ENCODE measurements around the gene PER1.
A peak's percentile ranks its signal among the peaks of the same experiment; 100 is the strongest.
"Not testable (repeated sequence)": the region's sequence is repeated elsewhere in the genome, so short reads cannot be mapped to it uniquely, and the experiment has no call there.

Gene PER1

DNA sequence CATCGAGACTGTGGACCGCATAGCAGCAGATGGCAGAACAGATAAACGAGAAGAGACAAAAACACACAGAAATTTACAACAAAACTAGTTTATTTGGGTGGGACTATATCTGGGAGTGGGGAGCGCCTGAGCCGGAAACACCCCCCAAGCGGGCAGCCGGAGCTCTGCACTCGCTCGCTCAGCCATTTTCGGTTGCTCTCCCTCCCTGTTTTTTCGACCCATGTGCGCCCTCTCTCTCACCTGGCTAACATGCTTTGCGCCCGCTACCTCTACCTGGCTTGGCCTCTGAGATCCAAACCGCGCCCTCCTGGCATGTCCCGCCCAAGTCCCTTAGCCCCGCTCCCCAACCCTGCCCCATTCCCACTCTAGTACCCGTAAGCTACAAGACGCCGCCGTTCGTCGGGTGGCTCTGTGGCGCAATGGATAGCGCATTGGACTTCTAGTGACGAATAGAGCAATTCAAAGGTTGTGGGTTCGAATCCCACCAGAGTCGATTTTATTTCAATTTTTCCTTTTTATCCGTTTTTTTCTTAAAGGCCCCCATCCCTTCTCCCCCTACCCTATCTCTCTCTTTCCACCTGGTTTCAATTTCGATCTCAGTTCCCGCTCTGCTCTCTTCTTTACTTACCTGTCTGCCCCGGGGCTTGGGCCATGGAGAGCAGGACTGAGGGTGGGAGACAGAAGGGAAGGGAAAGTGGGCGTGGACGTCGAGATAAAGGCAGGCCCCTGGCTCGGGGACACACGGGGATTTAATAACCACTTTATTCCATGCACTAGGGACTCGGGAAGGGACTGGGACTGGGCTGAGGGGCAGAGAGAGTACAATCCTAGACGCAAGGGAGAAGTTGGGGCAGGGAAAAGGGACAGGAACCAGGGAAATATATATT is 31.4 kb downstream of the PER1 start:
- peak; percentile 77 for DNase-seq

DNA sequence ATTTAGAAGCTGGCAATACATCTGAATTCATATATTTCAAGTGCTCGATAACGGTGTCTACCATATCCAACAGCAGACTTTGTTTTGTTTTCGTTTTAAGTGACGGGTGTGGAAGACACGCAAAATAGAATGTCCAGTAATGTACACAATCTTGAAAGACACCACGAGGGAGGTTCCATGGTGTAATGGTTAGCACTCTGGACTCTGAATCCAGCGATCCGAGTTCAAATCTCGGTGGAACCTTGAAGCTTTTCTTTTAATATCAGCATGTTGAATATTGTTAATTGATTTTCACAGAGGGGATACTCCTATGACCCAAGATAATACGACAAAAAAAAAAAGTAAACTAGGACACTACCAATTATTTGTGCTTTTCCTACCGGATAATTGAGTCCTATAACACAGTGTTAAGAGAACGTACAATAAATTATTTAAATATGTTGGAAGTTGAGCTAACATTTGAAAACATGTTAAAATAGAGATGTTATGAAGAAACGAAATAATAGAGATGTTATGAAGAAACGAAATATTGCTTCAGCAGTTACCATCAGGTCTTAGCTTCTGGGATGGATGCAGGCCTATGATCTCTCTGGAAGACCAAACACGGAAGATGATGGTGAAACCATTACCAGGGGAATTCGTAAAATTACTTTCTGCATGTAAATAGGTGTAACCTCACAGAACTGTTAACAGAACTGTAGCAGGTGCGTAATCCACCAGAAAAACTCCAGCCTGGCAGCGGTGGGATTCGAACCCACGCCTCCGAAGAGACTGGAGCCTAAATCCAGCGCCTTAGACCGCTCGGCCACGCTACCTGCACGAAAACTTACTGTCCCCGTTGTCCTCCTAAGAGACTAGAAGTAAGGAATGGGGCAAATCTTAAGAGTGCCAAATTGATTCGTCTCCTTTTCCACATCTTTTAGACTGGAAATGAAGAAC is 32.4 kb downstream of the PER1 start:
- DNase-seq, result peak; percentile 87

DNA sequence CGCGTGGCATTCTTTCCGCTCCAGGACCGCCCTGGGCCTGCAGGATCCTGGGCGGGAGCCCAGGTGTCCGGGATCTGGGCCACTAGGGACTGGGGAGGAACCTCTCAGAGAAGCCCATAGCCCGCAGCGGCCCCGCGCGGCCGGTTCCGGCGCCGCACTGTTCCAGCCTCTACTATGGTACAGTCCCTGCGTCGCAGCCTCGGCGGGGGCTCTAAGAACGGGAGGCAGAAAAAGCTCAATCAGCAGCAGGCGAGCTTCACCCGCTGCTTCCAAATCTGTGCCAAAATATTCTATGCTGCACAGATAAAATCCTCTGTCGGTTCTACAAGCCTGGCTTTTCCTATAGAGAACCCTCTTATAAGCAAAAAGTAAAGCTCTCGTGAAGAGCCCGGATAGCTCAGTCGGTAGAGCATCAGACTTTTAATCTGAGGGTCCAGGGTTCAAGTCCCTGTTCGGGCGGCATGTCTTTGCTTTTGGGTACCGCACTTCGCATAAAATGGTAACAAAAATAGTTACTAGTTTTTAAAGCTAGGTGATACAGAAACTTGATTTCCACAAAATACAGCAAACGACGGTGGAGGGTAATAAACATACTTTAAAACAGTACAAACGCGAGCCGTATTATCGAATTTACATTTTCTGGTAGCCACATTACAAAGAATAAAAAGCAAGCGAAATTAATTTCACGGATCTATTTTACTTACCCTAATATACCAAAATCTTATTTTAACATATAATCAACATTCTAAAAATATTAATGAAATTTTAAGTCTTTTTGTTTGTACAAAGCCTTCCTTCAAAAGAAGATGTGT is 33.2 kb downstream of the PER1 start:
- peak; percentile 83 for DNase-seq

DNA sequence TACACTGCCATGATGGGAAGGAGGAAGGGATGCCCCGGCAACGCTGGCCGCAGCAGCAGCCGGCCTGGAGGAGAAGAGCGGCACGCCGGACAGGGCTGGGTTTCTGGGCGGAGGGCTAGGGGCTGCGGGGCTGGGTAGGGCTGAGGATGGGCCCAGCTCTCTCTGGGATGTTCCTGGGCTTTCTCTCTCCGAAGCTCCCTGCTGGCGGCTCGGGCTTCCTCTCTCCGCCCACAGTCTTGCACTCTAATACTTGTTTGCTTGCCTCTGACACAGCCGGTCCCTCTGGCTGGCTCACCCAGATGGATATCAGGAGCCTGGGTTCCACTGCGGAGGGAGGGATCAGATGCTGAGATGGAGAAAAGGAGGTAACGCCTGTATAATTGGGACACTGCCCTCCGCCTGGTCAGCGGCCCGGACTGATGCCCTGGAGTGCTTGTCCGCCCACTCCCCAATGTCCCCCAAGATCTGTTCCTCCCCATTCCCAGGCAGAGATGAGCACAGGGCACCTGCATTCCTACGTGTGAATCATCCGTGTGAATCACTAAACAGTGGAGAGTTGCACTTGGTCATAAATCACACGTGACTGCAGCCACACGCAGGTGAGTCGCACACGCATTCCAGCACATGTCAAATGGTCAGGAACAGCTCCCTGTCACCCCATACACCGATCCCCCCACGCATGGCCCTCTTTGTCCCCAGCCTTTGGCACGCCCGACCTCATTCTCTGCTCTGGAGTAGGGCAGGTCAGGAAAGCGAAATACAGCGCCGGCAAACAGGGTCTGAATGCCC is 34.0 kb downstream of the PER1 start, which contains the start of gene ALOXE3:
ALOXE3 (minus strand) TSS at position 535 of the 789 bp plus-strand sequence; CDS start at position 11, 524 bp downstream.
- peak; percentile 42 for DNase-seq

DNA sequence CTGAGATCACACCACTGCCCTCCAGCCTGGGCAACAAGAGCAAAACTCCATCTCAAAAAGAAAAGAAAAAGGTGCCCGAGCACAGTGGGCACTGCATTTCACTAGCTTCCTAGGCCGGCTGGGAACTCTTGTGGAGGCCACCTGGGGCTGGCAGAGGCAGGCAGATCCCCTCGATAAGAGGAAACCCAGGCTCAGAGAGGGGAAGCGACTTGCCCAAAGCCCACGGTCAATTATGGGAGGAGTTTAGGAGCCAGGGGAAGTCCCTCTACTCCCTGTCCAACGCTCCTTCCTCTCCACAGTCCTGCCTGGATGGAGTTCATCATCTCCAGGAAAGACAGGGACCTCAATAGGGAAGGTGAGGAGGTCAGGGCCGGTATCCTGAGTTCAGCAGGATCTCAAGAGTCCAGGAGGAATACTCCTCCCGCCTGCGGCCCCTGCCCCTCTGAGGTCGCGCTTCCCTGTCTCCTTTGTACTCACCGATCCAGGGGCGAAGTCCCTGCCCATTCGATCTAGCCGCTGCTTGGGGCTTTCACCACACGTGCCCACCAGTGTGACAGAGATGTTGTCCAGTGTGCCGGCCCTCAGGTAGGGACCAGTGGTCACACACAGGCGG is 34.7 kb downstream of the PER1 start:
- DNase-seq, result no peak

DNA sequence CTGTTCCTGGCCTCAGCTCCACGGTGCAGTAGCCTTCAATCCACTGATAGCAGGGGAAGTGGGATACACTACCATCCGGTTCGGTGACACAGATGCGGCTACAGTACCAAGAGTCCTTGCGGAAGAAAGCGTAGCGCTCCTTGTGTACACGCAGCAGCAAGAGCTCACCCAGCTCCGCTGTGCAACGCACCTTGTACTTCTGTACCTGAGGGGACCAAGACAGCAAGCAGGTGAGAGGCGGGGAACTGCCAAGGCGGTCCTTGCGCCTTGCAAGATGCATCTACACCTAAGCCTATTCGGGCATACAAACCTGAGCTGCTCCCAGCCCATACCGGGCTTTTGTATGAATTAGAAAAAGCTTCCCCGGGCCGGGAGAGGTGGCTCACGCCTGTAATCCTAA is 35.4 kb downstream of the PER1 start:
- DNase-seq, result no peak

DNA sequence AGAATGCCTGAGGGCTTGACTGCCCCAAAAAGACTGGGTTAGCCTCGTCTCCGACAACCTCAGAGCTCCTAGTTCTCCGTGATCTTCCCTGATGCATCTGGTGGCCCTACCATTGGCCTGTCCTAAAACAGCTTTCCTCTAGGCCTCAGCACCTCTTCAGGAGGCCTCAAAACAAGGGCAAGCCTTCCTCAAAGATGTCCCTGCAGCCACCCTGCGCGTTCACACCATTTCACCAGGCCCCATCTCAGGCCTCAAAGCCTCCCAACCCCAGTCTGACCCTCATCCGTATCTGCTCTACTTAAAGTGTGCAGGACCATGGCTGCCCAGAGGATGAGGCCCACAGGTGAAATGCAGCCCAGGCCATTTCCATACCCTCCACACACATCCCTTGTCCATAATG is 41.3 kb downstream of the PER1 start:
- DNase-seq, result no peak

DNA sequence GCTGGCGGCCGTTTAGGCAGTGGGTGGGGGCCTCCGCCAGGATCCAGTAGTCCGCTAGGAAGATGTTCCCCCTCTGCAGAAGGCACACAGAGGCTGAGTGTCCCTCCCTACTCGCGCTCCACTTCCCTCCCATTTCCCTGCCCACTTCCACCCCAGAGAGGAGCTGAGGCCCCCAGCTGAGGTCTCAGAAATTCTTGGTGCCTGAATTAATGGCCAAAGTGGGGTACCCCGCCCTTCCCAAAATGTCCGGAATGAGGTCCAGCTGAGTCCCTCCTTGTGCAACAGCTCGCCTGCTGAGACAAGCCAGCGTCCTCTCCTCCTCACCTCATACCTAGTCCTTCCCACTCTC is 41.8 kb downstream of the PER1 start:
- no peak for DNase-seq

DNA sequence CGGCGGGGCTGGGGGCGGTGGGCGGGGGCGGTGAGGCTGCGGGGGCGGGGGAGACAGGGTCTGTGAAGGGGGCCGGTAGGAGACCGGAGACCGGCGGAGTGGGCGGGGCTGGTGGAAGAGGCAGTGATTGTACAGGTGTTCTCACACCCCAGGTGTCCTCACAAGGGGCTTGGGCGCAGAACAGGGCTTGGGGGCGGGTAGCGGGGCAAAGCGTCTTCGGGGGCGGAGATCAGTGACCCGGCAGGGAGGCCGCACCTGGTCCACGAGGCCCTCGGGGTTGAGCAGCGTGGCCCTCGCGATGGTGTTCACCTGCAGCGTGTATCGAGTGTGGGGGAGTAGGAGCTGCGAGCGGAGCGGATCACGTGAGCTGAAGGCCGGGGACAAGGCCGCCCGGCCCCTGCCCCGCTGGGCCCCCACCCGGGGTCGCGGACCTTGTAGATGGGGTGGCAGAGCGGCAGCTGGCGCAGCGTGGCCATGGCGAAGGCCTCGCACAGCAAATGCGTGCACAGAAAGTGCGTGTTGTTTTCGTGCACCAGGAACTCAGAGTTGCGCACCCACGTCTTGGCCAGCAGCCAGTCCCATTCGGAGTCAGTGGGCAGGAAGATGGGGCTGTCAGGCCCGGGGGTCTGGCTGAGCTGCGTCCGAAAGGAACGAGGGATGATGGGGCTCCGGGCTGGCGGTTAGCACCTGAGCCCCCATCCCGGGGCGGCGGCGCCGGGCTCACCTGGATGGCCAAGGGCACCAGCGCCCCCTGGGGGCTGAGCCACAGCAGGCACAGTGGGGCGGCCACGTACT is 42.3 kb downstream of the PER1 start:
- peak; percentile 70 for DNase-seq

DNA sequence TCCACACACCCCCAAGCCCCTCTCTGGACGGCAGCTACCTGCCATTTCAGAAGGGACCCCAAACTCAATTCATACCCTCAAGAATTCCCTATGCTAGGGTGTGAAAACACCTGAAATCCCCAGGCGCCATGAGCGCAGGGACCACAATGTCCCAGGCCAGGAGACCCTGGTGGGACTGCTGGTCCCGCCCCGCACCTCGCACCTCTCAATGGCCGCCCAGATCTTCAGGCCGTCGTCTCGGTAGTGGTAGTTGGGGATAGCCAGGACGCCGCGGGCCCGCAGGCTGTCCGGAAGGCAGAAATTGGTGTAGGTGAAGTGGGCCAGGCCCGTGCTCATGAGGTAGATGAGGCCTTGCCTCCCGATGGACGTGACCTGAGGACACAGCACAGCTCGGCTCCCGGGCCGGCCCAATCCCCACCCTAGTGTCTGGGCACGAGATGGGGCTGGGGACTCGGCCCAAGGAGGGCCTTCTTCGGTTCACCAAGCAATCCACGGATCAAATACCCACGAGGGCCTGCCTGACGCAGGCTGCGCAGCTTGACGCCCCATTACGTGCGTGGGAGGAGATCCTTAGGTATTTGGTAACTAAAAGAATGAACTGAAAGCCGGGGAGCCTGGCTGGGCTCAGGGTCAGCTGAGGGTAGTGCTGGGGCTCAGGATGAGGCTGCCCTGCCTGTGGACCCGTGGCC is 43.1 kb downstream of the PER1 start:
- no peak for DNase-seq

DNA sequence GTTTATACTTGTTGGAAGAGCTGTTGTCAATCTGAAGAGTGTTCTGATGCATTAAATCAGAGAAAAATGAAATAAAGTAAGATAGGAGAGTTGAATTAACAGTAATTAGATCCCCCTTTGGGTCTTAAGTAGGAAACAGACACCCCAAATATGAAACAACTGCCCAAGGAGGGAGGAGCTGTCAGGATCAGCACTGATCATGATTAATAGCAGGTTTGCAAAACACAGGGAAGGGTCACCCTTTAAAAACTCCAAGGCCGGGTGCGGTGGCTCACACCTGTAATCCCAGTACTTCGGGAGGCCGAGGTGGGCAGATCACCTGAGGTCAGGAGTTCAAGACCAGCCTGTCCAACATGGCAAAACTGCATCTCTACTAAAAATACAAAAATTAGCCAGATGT is 45.2 kb downstream of the PER1 start:
- DNase-seq, result not testable (repeated sequence)

DNA sequence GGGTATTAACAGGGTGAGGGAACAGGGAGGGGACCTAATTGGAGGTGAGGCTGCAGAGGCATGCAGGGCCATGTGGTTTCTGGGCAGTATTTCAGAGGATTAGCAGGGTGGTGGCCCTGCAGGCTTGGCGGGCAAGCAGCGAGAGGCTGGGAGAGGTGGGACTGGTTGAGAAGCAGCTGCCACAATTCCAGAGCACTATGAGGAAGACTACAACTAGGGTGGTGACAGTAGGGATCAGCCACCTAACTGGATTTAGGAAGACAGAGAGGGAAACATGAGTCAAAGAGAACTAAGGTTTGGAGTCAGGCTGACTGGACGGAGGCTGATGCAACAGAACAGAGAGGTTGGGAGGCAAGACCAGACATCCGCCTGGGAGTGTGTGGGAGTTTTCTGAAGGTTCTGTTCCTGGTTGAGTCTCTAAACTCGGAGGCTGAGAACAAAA is 46.2 kb downstream of the PER1 start:
- DNase-seq, result no peak

DNA sequence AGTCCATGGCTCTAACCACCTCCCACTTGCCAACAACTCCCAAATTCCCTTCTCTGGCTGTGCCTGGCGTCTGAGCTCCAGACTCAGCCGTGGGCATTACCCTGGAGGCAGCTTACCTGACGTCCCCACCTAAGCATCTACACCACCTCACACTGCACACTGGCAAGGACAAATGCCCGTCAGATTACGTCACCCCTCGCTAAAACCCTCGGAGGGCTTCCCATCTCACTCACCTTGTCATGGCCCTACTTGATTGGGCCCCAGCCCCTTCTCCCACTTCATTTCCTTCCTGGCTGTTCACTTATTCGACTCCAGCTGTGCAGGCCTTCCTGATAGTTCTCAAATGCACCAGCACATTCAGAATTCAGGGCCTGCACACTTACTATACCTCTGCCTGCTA is 47.3 kb downstream of the PER1 start:
- DNase-seq, result no peak

DNA sequence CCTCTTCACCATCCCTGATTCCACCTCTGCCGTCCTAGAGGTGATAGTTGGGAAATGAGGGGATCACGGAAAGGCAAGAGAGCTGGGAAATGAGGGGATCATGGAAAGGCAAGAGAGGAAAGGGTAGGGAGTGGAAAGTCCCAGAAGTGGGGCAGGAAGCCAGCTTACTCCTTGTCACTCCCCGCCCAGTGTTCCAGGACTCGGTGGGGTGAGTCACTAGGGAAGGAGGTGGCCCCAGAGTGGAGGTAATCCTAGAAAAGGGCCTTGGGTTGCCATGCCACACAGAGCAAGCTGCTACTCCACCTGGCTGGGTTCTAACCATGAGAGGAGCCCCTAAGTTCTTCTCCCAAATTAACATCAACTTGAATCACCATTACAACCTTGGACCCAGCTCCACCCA is 48.7 kb downstream of the PER1 start:
- DNase-seq, result no peak

DNA sequence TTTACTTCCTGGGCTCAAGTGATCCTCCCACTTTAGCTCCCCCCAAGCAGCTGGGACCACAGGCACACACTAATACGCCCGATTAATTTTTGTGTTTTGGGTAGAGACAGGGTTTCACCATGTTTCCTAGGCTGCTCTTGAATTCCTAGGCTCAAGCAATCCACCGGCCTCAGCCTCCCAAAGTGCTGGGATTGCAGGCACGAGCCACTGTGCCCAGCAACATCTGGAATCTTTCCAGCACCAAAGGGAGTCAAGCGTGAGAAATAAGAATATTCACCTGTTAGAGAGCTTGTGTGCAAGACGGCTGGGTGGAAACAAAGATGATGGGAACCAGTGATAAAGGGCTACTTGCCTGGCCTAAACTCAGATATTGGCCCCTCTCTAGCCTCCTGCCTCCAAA is 50.5 kb downstream of the PER1 start:
- DNase-seq, result no peak

DNA sequence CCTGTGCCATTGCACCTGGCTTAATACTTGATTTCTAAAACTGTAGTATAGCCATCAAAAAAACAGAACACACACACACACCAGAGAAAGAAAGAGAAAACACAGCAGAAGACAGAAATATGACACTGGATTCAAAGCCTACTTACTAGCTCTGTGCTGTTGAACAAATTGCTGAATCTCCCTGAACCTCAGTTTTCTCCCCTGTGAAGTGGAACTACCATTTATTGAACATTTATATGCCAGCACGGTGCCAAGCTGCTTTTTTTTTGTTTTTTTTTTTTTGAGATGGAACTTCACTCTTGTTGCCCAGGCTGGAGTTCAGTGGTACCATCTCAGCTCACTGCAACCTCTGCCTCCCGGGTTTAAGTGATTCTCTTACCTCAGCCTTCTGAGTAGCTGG is 51.4 kb downstream of the PER1 start:
- DNase-seq, result no peak

DNA sequence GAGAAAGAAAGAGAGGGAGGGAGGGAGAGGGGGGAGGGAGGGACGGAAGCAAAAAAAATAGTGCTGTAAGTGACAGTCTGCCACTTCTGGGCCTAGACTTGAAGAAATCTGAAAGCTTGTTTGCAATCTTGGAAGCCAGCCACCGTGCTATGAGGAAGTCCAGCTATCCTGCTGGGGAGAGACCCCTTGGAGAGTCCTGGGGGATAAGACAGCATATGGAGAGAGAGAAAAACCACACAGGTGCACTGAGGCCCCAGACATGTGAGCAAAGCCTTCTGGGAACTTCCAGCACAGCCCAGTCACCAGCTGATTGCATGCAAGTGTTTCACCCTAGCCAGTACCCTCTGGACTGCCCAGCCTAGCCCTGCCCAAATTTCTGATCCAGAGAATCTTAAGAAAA is 52.1 kb downstream of the PER1 start:
- DNase-seq, result peak; percentile 1

DNA sequence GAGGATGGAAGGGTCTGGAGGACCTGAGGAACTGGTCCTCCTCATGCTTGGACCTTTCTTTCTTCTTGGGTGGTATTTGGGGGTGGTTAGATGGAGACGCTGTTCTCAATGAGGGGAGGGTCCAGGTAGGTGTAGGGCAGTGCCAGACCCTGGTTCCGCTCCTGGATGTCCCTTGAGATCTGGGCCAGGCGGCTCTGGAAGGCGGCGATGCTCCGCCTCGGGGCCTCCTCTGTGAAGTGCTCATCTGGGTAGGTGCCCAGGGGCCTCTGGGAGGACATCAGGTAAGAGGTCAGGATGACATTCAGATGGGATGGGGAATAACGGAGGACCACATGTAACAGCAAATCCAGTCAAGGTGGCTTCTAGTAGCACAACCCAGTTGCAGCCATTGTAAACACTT is 55.7 kb downstream of the PER1 start:
- no peak for DNase-seq

DNA sequence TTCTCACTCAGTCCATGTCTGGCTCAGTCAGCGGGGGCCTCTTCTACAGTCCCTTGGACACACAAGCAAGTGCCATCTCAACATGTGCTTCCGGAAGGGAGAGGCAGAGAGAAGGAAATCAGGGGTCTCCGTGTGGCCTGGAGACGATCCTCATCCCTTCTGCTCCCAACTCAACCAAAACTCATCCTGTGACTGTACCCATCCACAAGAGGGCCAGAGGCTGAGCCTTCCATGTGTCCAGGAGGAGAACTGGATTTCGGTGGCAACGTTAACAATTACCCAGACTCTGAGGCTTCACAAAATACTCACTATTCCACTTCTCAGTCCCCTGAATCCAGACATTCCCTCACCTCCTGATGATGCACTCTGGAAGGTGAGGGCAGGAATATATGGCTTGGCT is 56.8 kb downstream of the PER1 start:
- DNase-seq, result no peak

DNA sequence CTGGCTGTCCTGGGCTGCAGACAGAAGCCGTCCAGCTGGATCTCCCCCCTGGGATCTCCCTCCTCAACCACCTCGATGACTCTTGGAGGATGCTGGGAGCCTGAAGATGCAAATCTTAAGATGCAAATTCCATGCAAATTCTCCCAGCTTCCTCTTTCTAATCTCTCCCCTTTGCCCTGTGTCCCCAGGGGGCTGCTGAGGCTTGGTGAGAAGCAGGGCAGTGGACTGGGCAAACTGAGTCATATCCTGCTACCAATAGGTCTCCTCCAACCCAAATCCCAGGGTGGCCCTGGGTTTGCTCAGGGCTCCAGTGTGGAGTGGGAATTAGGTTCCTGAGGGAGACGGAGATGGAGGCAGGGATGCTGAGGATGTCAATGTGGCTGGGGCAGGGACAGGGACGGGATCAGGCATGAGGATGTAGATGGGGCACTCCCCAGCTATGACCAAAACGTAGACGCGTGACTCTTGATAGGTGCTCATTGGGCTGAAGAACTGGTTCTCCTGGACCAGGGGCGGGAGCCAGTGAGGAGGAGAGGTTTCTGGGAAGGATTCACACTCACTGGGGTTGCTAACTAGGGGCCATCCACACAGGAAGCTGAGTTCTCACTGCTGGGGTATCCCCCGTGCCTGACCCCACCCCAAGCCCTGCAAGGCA is 61.0 kb downstream of the PER1 start:
- no peak for DNase-seq

Measured in NCI-H69 (cell line).